Esophagus squamous epithelium (tissue), 4 donors: ENCODE data around the gene DOK6.

Experiments used
- POLR2A ChIP-seq, 4 donors: fragments of 450-650 bp; IDR thresholded peaks; one replicate each; pipeline ENCODE4 v1.6.1; 2017; ENCODE audit warnings: antibody characterized with exemption in 4 of 4, mild to moderate bottlenecking in 4 of 4, moderate library complexity in 3 of 4
- TF ChIP-seq, protein P1 (sequence below), 6 experiments: fragments of 450-650 bp in 4 of 6; fragments of 200-600 bp in 2 of 6; sonication (generic) in 2 of 6; IDR thresholded peaks; one replicate each; pipeline ENCODE4 v1.5.1; 2016 to 2019; ENCODE audit warnings: antibody characterized with exemption in 6 of 6, mild to moderate bottlenecking in 4 of 6, moderate library complexity in 4 of 6

DNA sequence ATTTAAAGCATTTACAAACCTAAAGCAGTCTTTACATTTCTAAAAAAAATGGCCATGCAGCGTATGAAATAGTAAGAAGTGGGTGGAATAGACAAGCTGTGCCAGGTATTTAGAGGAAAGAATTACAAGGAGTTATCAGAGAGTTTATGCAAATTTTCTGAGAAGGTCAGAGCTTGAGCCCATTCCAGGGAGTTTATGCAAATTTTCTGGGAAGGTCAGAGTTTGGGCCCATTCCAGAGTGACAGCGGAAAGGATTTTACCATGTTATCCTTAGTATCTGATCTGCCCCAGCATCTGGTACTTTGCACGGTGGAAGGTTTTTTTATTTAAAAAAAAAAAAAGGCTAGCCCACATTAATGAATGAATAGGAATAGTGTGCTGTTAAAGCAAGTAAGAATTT is 1.4 kb upstream of the DOK6 start:
- TF ChIP-seq, protein P1, sequence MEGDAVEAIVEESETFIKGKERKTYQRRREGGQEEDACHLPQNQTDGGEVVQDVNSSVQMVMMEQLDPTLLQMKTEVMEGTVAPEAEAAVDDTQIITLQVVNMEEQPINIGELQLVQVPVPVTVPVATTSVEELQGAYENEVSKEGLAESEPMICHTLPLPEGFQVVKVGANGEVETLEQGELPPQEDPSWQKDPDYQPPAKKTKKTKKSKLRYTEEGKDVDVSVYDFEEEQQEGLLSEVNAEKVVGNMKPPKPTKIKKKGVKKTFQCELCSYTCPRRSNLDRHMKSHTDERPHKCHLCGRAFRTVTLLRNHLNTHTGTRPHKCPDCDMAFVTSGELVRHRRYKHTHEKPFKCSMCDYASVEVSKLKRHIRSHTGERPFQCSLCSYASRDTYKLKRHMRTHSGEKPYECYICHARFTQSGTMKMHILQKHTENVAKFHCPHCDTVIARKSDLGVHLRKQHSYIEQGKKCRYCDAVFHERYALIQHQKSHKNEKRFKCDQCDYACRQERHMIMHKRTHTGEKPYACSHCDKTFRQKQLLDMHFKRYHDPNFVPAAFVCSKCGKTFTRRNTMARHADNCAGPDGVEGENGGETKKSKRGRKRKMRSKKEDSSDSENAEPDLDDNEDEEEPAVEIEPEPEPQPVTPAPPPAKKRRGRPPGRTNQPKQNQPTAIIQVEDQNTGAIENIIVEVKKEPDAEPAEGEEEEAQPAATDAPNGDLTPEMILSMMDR (IDR thresholded peaks at IDR 0.05) = no peak
- TF ChIP-seq POLR2A (IDR thresholded peaks at IDR 0.05) = no peak
